22Rv1 (cell line): ENCODE results near the gene LRPAP1.
"Not testable (repeated sequence)": the region's sequence is repeated elsewhere in the genome, so short reads cannot be mapped to it uniquely, and the experiment has no call there.

Experiments
- H3K27ac ChIP-seq: fragments of 450-650 bp; 2 replicates; pipeline ENCODE4 v1.5.1; 2017
- ZFX ChIP-seq: fragments of 450-650 bp; IDR thresholded peaks from 2 replicates; pipeline ENCODE4 v1.6.1; 2017; ENCODE audit warnings: antibody characterized with exemption, borderline replicate concordance
- TF ChIP-seq, protein P1 (sequence below): fragments of 450-650 bp; IDR thresholded peaks from 2 replicates; pipeline ENCODE4 v1.5.1; 2017; ENCODE audit warnings: mild to moderate bottlenecking

LRPAP1 gene

DNA sequence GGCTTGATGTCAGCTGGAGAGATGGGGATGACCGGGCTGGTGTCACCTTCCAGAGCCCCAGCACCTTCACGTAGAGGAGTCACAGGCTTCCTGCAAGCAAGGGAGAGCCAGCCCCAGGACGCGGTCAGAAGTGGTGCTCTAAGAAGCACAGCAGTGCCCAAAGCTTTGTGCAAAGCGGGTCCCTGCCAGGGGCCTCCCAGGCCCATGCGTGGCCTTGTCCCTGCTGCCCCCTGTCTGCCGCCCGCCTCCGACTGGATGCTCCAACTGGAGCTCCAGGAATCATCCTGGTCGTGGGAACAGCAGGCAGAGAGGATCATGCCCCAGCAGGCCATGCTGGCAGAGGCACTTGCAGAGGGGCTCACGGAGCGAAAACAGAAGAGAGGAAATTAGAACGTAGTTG lies 40.1 kb upstream of the LRPAP1 start:
- no peak overlapping the region for H3K27ac ChIP-seq
- TF ChIP-seq ZFX = no peak

DNA sequence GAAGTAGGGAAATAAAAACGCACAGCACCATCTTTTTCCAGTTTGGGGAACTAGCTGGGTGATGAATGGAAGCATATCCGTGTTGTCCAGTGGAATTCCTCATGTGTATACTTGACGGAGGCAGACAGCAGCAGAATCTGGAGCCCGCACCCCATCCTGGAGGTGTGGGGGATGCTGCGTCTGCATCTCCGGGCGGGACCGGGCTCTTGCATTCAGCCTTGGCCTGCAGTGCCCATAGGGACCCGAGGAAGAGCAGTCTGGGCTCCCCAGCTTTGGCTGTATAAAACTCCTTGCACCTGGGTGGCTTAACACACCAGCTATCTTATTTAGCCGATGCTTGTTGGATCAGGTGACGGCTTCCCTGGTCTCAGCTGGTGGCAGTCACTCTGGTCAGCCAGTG lies 39.7 kb upstream of the LRPAP1 start:
- TF ChIP-seq, protein P1, sequence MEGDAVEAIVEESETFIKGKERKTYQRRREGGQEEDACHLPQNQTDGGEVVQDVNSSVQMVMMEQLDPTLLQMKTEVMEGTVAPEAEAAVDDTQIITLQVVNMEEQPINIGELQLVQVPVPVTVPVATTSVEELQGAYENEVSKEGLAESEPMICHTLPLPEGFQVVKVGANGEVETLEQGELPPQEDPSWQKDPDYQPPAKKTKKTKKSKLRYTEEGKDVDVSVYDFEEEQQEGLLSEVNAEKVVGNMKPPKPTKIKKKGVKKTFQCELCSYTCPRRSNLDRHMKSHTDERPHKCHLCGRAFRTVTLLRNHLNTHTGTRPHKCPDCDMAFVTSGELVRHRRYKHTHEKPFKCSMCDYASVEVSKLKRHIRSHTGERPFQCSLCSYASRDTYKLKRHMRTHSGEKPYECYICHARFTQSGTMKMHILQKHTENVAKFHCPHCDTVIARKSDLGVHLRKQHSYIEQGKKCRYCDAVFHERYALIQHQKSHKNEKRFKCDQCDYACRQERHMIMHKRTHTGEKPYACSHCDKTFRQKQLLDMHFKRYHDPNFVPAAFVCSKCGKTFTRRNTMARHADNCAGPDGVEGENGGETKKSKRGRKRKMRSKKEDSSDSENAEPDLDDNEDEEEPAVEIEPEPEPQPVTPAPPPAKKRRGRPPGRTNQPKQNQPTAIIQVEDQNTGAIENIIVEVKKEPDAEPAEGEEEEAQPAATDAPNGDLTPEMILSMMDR = no peak
- no peak for TF ChIP-seq ZFX

DNA sequence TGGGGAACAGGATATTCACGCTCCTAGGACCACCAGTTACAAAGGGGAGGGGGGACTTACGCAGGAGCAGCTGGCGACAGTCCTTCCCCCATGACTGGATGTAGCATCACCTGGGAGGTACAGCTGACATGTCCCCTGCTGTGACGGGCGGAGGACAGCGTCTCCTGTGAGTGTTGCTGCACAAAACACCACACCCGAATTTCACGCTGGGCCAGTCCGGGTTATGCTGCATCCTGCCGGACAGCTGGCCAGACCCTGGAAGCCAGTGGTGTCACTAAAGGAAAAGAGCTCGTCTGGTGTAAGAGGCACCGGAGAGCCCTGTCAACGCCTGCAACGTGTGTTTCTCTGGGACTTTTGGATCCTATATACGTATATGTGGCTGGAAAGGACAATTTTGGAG lies 38.7 kb upstream of the LRPAP1 start:
- not testable (repeated sequence) for H3K27ac ChIP-seq

More for the DNA sequence above, 39.7 kb upstream of the LRPAP1 start:
- H3K27ac ChIP-seq = no peak overlapping the region

DNA sequence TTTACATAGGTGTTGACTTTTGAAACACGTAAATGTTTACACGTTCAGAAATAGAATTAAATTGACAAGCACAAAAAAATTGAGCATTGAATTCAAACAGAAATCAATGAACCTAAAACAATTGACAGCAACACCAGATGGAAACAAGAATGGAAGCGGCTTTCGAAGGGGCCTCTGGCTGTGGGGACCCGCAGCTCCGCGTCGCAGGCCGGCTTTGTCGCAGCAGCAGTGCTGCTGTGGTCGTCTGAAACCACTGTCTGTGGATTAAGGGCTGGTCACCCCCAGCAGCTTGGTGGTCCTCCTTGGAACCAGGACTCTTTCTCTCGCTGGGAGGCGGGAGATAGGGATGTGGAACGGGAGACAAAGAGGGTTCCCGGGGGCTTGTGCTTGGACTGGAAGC lies 37.4 kb upstream of the LRPAP1 start:
- H3K27ac ChIP-seq = not testable (repeated sequence)

- H3K27ac ChIP-seq = not testable (repeated sequence)
Measured at GRCh38 chr4:3566701-3567100, 34.5 kb upstream of the LRPAP1 start.

DNA sequence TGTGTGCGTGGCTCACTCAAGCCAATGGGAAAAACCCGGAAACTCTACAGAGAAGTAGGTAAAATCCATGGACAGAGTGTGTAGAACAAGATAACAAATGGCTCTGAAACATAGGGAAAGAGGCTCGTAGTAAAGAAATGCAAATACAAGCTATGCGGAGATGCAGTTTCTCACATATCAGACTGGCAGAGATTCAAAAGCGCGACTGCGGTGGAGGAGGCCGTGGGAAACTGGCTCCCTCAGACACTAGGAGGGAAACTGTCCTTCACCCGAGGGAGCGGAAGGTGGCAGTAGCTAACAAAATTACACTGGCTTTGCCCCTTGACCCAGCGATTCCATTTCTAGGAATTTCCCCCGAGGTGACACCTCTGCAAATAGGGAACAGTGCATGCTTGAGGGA lies 34.1 kb upstream of the LRPAP1 start:
- TF ChIP-seq, protein P1 = peak; percentile 28
- not testable (repeated sequence) for H3K27ac ChIP-seq

GRCh38 chr4:3564948-3565347 lies 32.7 kb upstream of the LRPAP1 start:
- H3K27ac ChIP-seq = not testable (repeated sequence)

DNA sequence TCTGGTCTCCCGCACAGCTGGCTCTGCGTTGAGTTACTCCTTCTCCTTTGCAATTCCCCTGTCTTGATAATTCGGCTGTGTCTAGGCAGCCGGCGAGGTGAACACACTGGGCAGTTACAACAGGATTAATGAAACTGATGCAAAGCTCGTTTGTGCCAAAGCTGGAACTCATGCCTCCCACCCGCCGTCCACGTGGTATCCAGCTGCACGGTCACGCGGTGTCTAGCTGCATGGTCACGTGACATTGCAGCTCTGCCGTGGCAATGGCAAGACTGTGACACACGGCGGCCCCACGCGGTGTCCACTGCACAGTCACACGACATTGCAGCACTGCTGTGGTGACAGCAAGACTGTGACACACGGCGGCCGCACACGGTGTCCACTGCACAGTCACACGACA lies 31.2 kb upstream of the LRPAP1 start:
- TF ChIP-seq, protein P1 = no peak
- TF ChIP-seq ZFX = no peak
- no peak overlapping the region for H3K27ac ChIP-seq

DNA sequence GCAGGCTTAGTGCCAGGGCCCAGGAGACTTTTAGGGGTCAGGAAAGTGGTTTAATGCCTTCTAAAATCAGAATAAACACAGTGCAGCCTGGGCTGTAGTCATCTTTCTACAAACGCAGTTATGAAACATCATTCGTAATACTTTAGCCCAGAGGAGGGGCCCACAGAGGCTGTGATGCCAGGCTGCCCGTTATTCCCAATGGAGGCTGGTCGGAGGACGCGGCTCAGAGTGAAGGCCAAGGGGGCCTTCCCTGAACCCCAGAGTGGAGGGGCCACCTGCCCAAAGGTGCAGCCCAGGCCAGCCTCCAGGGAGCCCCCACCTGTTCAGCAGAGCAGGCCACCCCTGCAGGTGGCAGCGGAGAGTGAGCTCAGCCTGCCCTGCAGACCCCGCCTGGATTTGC lies 29.9 kb upstream of the LRPAP1 start:
- H3K27ac ChIP-seq = not testable (repeated sequence)

GRCh38 chr4:3560465-3560864 lies 28.2 kb upstream of the LRPAP1 start:
- not testable (repeated sequence) for H3K27ac ChIP-seq

DNA sequence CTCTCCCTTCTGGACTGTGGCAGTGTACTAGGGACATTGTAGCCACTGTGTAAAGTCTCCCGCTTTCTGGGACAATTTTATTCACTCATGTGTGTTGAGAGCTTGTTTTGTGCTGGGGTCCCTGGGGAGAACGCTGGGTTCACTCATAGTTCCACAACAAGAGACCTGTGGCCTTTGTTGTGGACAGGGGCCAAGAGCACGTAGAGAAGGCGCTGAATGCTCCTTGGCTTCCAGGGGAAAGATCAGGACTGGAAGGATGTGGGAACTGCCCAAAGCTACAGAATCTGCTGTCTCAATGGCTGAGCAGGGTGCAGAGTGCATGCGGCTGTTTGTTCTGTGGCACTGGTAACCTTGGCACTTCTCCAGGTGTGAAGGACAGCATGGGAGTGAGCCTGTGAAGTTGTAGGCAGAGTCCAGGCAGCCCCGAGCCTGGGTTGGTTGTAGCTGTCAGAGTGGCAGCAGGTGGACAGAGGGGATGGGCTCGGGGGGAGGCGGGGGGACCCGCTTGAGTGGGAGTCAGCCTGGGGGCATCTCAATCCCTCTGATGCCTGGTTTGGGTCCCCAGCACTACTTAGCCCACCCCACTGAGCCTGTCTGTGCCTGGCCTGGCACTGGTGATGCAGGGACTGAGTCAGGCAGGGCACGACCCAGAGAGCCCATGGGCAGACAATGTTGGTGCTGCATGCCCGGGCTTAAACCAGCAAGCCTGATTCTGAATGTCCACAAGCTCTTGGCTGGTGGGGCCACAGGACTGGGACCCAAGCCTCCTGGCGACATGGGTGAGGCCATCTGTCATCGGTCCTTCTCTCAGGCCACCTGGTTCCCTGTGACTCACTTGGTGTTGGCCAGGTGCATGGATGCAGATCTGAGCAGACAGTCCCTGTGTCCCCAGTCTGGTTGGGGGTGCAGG lies 27.4 kb upstream of the LRPAP1 start:
- H3K27ac ChIP-seq = not testable (repeated sequence)

DNA sequence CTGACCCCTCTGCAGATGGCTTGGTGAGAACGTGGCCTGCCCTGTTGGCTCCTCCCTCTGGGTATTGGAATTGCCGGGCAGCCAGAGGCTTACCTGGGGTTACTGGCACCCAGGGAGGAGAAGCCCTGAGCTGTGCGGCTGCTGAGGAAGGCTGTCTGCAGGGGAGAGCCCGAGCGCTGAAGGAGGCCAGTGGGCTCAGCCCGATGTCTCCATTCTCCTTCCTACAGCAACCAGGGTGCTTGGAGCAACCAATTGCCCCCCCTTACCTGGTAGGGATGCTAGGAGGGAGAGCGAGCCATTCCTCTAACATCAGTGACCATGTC lies 26.3 kb upstream of the LRPAP1 start:
- H3K27ac ChIP-seq = not testable (repeated sequence)

DNA sequence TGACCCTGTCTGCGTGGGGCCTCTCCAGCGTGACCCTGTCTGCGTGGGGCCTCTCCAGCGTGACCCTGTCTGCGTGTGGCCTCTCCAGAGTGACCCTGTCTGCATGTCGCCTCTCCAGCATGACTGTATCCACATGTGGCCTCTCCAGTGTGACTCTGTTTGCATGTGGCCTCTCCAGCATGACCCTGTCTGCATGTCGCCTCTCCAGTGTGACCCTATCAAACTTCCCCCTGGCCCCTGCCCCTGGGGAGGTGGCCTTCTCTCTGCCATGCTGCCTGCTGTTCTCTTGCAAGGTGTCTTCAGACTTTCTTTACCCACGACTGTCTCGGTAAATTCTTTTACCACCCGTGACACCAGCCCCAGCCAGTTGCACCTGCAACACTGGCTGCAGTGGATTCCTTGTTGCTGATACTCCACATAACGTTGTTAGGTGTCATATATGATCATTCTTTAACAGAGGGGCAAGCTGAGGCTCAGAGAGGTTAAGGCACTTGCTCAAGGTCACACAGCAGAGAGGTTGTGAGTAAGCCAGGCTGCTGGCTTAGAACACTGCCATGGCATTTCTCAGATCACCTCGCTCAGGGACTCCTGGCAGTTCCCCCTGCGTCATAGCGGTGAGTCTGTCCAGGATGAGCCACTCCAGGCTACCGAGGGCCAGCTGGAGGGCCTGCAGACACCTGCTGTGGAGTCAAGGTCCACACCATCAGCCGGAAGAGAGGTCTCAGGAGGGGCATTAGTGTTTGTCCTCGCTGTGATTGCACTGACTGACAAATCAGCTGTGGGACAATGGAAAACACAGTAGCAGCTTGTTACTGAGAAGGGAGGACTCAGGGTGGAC lies 25.7 kb upstream of the LRPAP1 start:
- not testable (repeated sequence) for H3K27ac ChIP-seq

GRCh38 chr4:3557088-3557492 lies 24.9 kb upstream of the LRPAP1 start:
- H3K27ac ChIP-seq = not testable (repeated sequence)
